Mesenteric fat pad (tissue), 1 donor: Measurements from ENCODE around the gene SFT2D2. TPM values are rescaled to one million over a fixed set of nuclear protein-coding genes. Genes with fewer than 3 reads are reported as not detected.

Source experiments
- DNase-seq: peaks from one replicate; pipeline ENCODE4 v3.0.0-alpha.2; 2020; ENCODE audit warnings: low spot score
- total RNA-seq: library from RNA; stranded (reverse); fragmentation: NEBNext Ultra II Directional; extraction: Animal tissue kit (Norgen Biotek cat#: 25700); gene quantifications from one replicate; pipeline ENCODE4 v1.2.1, GENCODE V29; 2021
- donor health status: DM: yes; HTN: yes; CAD: no.

Gene SFT2D2
- total RNA-seq, 1 donor from 2014 or later: 53.3 TPM

GRCh38 chr1:168301664-168302320, 76.0 kb downstream of the SFT2D2 start:
- no peak for DNase-seq

Other genes starting within 250 kb of the SFT2D2 start
- gene GPR161, start 89.1 kb upstream of the SFT2D2 start, total RNA-seq: 6.2 TPM
- gene TIPRL, start 47.0 kb upstream of the SFT2D2 start, total RNA-seq: 29.9 TPM
- gene TBX19, start 54.9 kb downstream of the SFT2D2 start, total RNA-seq: 0.87 TPM